Trophoblast cell (in vitro differentiated cells and primary cell): ENCODE results near the gene AHNAK2.

Source experiments
- DNase-seq, 2 donors: peaks; one replicate each; pipeline ENCODE4 v3.0.0-alpha.2; 2016
- H2AFZ ChIP-seq: 2 replicates; pipeline ENCODE4 v1.6.1; 2013; ENCODE audit warnings: low read length, moderate library complexity, mild to moderate bottlenecking; ENCODE audit not compliant: insufficient read depth, poor library complexity
- H2AK5ac ChIP-seq: 2 replicates; pipeline ENCODE4 v1.6.1; 2013; ENCODE audit warnings: mild to moderate bottlenecking, low read length
- H2BK120ac ChIP-seq: 2 replicates; pipeline ENCODE4 v1.6.1; 2013; ENCODE audit warnings: low read length, mild to moderate bottlenecking, moderate library complexity; ENCODE audit not compliant: insufficient read depth, poor library complexity
- H2BK12ac ChIP-seq: 2 replicates; pipeline ENCODE4 v1.6.1; 2013; ENCODE audit warnings: mild to moderate bottlenecking, low read length, moderate library complexity
- H2BK5ac ChIP-seq: 2 replicates; pipeline ENCODE4 v1.6.1; 2013; ENCODE audit warnings: low read length, low read depth, moderate library complexity, mild to moderate bottlenecking; ENCODE audit not compliant: poor library complexity
- H3K14ac ChIP-seq: 2 replicates; pipeline ENCODE4 v1.6.1; 2013; ENCODE audit warnings: mild to moderate bottlenecking, low read length
- H3K18ac ChIP-seq: 2 replicates; pipeline ENCODE4 v1.6.1; 2013; ENCODE audit warnings: mild to moderate bottlenecking, low read length
- H3K23ac ChIP-seq: 2 replicates; pipeline ENCODE4 v1.6.1; 2013; ENCODE audit warnings: low read length
- H3K27ac ChIP-seq: 2 replicates; pipeline ENCODE4 v1.5.1; 2013; ENCODE audit warnings: low read depth, mild to moderate bottlenecking, inconsistent platforms, low read length, moderate library complexity
- H3K27me3 ChIP-seq: 2 replicates; pipeline ENCODE4 v1.6.1; 2013; ENCODE audit warnings: inconsistent platforms, mild to moderate bottlenecking, low read length, moderate library complexity; ENCODE audit not compliant: insufficient read depth
- H3K36me3 ChIP-seq, 2 experiments: 1 replicate in 1 of 2; 2 replicates in 1 of 2; pipeline ENCODE4 v1.6.1; 2013; ENCODE audit warnings: low read length in 2 of 2, mild to moderate bottlenecking in 2 of 2, moderate library complexity in 1 of 2; ENCODE audit not compliant: insufficient read depth in 2 of 2, control insufficient read depth in 1 of 2
- H3K4ac ChIP-seq: 2 replicates; pipeline ENCODE4 v1.6.1; 2013; ENCODE audit warnings: low read depth, mild to moderate bottlenecking, low read length, moderate library complexity
- H3K4me1 ChIP-seq, 2 experiments: 1 replicate in 1 of 2; 2 replicates in 1 of 2; pipeline ENCODE4 v1.6.1; 2013; ENCODE audit warnings: low read length in 2 of 2, mild to moderate bottlenecking in 2 of 2, moderate library complexity in 1 of 2; ENCODE audit not compliant: insufficient read depth in 2 of 2, control insufficient read depth in 1 of 2
- H3K4me2 ChIP-seq: 2 replicates; pipeline ENCODE4 v1.6.1; 2013; ENCODE audit warnings: inconsistent platforms, mild to moderate bottlenecking, low read length, moderate library complexity
- H3K4me3 ChIP-seq: 2 replicates; pipeline ENCODE4 v1.5.1; 2013; ENCODE audit warnings: mild to moderate bottlenecking, low read depth, low read length, inconsistent platforms
- H3K79me1 ChIP-seq: one replicate; pipeline ENCODE4 v1.6.1; 2013; ENCODE audit warnings: low read length
- H3K79me2 ChIP-seq: 2 replicates; pipeline ENCODE4 v1.6.1; 2013; ENCODE audit warnings: low read length, mild to moderate bottlenecking; ENCODE audit not compliant: control insufficient read depth, insufficient read depth, poor library complexity
- H3K9ac ChIP-seq: 2 replicates; pipeline ENCODE4 v1.6.1; 2013; ENCODE audit warnings: mild to moderate bottlenecking, low read length
- H3K9me3 ChIP-seq: 2 replicates; pipeline ENCODE4 v1.6.1; 2013; ENCODE audit warnings: low read depth, mild to moderate bottlenecking, control low read depth, inconsistent platforms, low read length; ENCODE audit not compliant: insufficient read depth
- H4K12ac ChIP-seq: 2 replicates; pipeline ENCODE4 v1.6.1; 2013; ENCODE audit warnings: low read depth, mild to moderate bottlenecking, low read length, moderate library complexity
- H4K8ac ChIP-seq: 2 replicates; pipeline ENCODE4 v1.6.1; 2013; ENCODE audit warnings: low read depth, mild to moderate bottlenecking, low read length, moderate library complexity
- H4K91ac ChIP-seq: one replicate; pipeline ENCODE4 v1.6.1; 2013; ENCODE audit warnings: low read depth, mild to moderate bottlenecking, low read length, moderate library complexity
- WGBS: extraction: QIAGEN DNeasy Blood & Tissue Kit; methylation state at CpG from one replicate; pipeline ENCODE4 v1.1.7; 2013; ENCODE audit warnings: missing lambda C conversion rate; ENCODE audit not compliant: insufficient read length, insufficient coverage; ENCODE audit errors: extremely low coverage; 5-methylcytosine and 5-hydroxymethylcytosine counted together

AHNAK2 gene

GRCh38 chr14:104917116-104917515 lies 61.1 kb downstream of the AHNAK2 start:
- H3K18ac ChIP-seq, result no peak overlapping the region
- no peak overlapping the region for H3K14ac ChIP-seq
- DNase-seq, result no peak
- H2AK5ac ChIP-seq, result no peak overlapping the region
- H2BK12ac ChIP-seq, result no peak overlapping the region
- no CpG with 5 or more reads among the region's 9 CpGs for WGBS
- no peak overlapping the region for H3K23ac ChIP-seq
- no peak overlapping the region for H3K4ac ChIP-seq
- no peak overlapping the region for H2AFZ ChIP-seq
- H2BK120ac ChIP-seq, result no peak overlapping the region
- H3K27me3 ChIP-seq, result no peaks in the 10 kb centered on the region
- H3K79me1 ChIP-seq, result no peaks in the 10 kb centered on the region
- no peak overlapping the region for H3K4me2 ChIP-seq
- peaks cover 0 to 2% of the 10 kb centered on the region in 2 experiments for H3K4me1 ChIP-seq
- no peak overlapping the region for H3K27ac ChIP-seq
- H4K8ac ChIP-seq, result no peak overlapping the region
- H4K91ac ChIP-seq, result no peak overlapping the region
- no peaks in the 10 kb centered on the region for H3K79me2 ChIP-seq
- H3K9me3 ChIP-seq, result peaks cover 2% of the 10 kb centered on the region
- no peak overlapping the region for H2BK5ac ChIP-seq
- H3K4me3 ChIP-seq, result no peak overlapping the region
- no peak overlapping the region for H4K12ac ChIP-seq
- H3K36me3 ChIP-seq, result no peaks in the 10 kb centered on the region
- no peak overlapping the region for H3K9ac ChIP-seq

- WGBS, result no CpG with 5 or more reads among the region's 7 CpGs
- H3K27ac ChIP-seq, result no peak overlapping the region
- no peak overlapping the region for H4K12ac ChIP-seq
- no peak overlapping the region for H4K91ac ChIP-seq
- no peak for DNase-seq
- no peaks in the 10 kb centered on the region for H3K36me3 ChIP-seq
- no peak overlapping the region for H2BK12ac ChIP-seq
- no peak overlapping the region for H2AK5ac ChIP-seq
- H3K79me2 ChIP-seq, result no peaks in the 10 kb centered on the region
- no peak overlapping the region for H3K4me2 ChIP-seq
- no peak overlapping the region for H2AFZ ChIP-seq
- no peak overlapping the region for H3K14ac ChIP-seq
- no peaks in the 10 kb centered on the region for H3K4me1 ChIP-seq
- H3K18ac ChIP-seq, result no peak overlapping the region
- H3K23ac ChIP-seq, result no peak overlapping the region
- H4K8ac ChIP-seq, result no peak overlapping the region
- no peak overlapping the region for H3K4me3 ChIP-seq
- H3K9me3 ChIP-seq, result peaks cover 3% of the 10 kb centered on the region
- H3K27me3 ChIP-seq, result no peaks in the 10 kb centered on the region
- no peak overlapping the region for H3K9ac ChIP-seq
- H3K79me1 ChIP-seq, result no peaks in the 10 kb centered on the region
- no peak overlapping the region for H3K4ac ChIP-seq
- H2BK5ac ChIP-seq, result no peak overlapping the region
- H2BK120ac ChIP-seq, result no peak overlapping the region
Measured at GRCh38 chr14:104913435-104913834, 64.7 kb downstream of the AHNAK2 start.

- no peak overlapping the region for H3K23ac ChIP-seq
- peaks cover 3% of the 10 kb centered on the region for H3K9me3 ChIP-seq
- H3K27ac ChIP-seq, result no peak overlapping the region
- H3K79me1 ChIP-seq, result no peaks in the 10 kb centered on the region
- no peak overlapping the region for H2BK120ac ChIP-seq
- no peak overlapping the region for H3K4me2 ChIP-seq
- H4K91ac ChIP-seq, result no peak overlapping the region
- H3K4ac ChIP-seq, result no peak overlapping the region
- no peak overlapping the region for H4K8ac ChIP-seq
- no peaks in the 10 kb centered on the region for H3K4me1 ChIP-seq
- H2BK5ac ChIP-seq, result no peak overlapping the region
- no peak overlapping the region for H4K12ac ChIP-seq
- no peak overlapping the region for H3K18ac ChIP-seq
- no peaks in the 10 kb centered on the region for H3K27me3 ChIP-seq
- no peak overlapping the region for H2AFZ ChIP-seq
- H3K79me2 ChIP-seq, result no peaks in the 10 kb centered on the region
- DNase-seq, result no peak
- no peak overlapping the region for H3K14ac ChIP-seq
- H2AK5ac ChIP-seq, result no peak overlapping the region
- H2BK12ac ChIP-seq, result no peak overlapping the region
- no peak overlapping the region for H3K9ac ChIP-seq
- WGBS, result no CpG with 5 or more reads among the region's 3 CpGs
- no peaks in the 10 kb centered on the region for H3K36me3 ChIP-seq
- H3K4me3 ChIP-seq, result no peak overlapping the region
Measured at GRCh38 chr14:104912053-104912452, 66.1 kb downstream of the AHNAK2 start.

GRCh38 chr14:104908303-104908702 lies 69.9 kb downstream of the AHNAK2 start:
- no peak overlapping the region for H2BK120ac ChIP-seq
- H2BK12ac ChIP-seq, result no peak overlapping the region

More at GRCh38 chr14:104908303-104908702, 69.9 kb downstream of the AHNAK2 start:
- H3K36me3 ChIP-seq, result no peaks in the 10 kb centered on the region
- no peaks in the 10 kb centered on the region for H3K27me3 ChIP-seq
- H3K4ac ChIP-seq, result no peak overlapping the region
- H3K4me2 ChIP-seq, result no peak overlapping the region
- H3K14ac ChIP-seq, result no peak overlapping the region
- no peaks in the 10 kb centered on the region for H3K4me1 ChIP-seq
- no peak overlapping the region for H4K8ac ChIP-seq
- H3K27ac ChIP-seq, result no peak overlapping the region
- no peak for DNase-seq
- no peak overlapping the region for H3K4me3 ChIP-seq
- no peak overlapping the region for H2AFZ ChIP-seq
- no peak overlapping the region for H4K12ac ChIP-seq
- no peaks in the 10 kb centered on the region for H3K79me2 ChIP-seq
- H3K79me1 ChIP-seq, result no peaks in the 10 kb centered on the region
- no peak overlapping the region for H2AK5ac ChIP-seq
- no CpG with 5 or more reads among the region's 1 CpG for WGBS
- H4K91ac ChIP-seq, result no peak overlapping the region
- peaks cover 6% of the 10 kb centered on the region for H3K9me3 ChIP-seq
- no peak overlapping the region for H3K18ac ChIP-seq
- H2BK5ac ChIP-seq, result no peak overlapping the region
- no peak overlapping the region for H3K23ac ChIP-seq
- H3K9ac ChIP-seq, result no peak overlapping the region
